RWPE2 (cell line): ENCODE results near the gene XPNPEP1.

Experiments
- ATAC-seq: fragments of 200-7000 bp; cut with Tn5 transposase; 3 replicates; pipeline ENCODE4 v1.9.1; 2021; ENCODE audit warnings: low read depth
- DNase-seq: peaks from one replicate; pipeline ENCODE4 v3.0.0-alpha.2; 2020; ENCODE audit warnings: low spot score
- H3K27ac ChIP-seq: fragments of 450-650 bp; 2 replicates; pipeline ENCODE4 v1.5.1; 2017; ENCODE audit warnings: mild to moderate bottlenecking; ENCODE audit not compliant: poor library complexity, severe bottlenecking
- H3K27me3 ChIP-seq: fragments of 250-450 bp; sonication (Bioruptor Pico); 2 replicates; pipeline ENCODE4 v1.5.1; 2021; ENCODE audit warnings: mild to moderate bottlenecking, moderate library complexity; ENCODE audit not compliant: insufficient read depth, poor library complexity, severe bottlenecking
- H3K36me3 ChIP-seq: fragments of 250-450 bp; sonication (Bioruptor Pico); 2 replicates; pipeline ENCODE4 v1.5.1; 2020; ENCODE audit warnings: low read depth, mild to moderate bottlenecking, moderate library complexity
- H3K4me1 ChIP-seq: fragments of 250-450 bp; sonication (Bioruptor Pico); 2 replicates; pipeline ENCODE4 v1.5.1; 2021; ENCODE audit warnings: mild to moderate bottlenecking, moderate library complexity; ENCODE audit not compliant: insufficient read depth, poor library complexity, severe bottlenecking
- H3K4me3 ChIP-seq: fragments of 250-450 bp; sonication (Bioruptor Pico); 2 replicates; pipeline ENCODE4 v1.5.1; 2021; ENCODE audit warnings: mild to moderate bottlenecking, moderate library complexity; ENCODE audit not compliant: severe bottlenecking
- H3K9me3 ChIP-seq: fragments of 250-450 bp; sonication (Bioruptor Pico); 2 replicates; pipeline ENCODE4 v1.5.1; 2021; ENCODE audit warnings: mild to moderate bottlenecking, moderate library complexity; ENCODE audit not compliant: severe bottlenecking
- TF ChIP-seq, protein P1 (sequence below): fragments of 450-650 bp; IDR thresholded peaks from one replicate; pipeline ENCODE4 v1.5.1; 2017; ENCODE audit warnings: mild to moderate bottlenecking, moderate library complexity; ENCODE audit not compliant: poor library complexity, severe bottlenecking

Gene XPNPEP1

DNA sequence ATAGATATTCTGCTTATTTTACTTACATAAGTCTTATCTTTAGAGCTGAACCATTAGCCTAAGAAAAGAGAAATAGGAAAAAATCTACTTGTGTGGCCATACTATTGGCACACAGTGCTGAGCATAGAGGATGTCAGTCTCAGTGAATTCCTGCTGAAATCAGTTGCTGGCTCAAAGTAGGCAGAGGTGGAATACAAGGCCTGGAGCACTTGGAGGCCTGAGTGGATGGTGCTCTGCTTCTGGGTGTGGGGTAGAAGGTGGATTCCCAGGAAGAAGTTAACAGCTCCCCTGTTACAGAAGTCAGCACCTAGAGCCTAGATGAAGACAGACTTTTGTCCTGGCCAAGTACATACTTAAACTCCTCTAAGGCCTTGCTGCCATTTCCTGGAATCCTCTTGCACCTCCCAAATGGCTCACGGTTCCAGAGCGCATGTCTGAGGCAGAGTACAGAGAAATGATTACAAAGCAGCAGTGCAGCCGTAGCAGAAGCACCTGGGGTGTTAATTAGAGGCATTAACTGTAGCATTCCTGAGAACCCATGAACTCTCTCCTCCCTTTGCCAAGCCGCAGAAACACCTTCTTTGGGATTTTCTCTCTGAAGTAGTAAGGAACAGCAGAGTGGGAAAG lies 18.0 kb upstream of the XPNPEP1 start:
- Histone ChIP-seq H3K27me3 (no peaks in the 10 kb centered on the region), H3K4me3 (no peak overlapping the region), H3K9me3 (no peaks in the 10 kb centered on the region), H3K4me1 (no peaks in the 10 kb centered on the region), H3K27ac (no peak overlapping the region), H3K36me3 (no peaks in the 10 kb centered on the region)
- DNase-seq (no peak), ATAC-seq (no peak)
- TF ChIP-seq, protein P1, sequence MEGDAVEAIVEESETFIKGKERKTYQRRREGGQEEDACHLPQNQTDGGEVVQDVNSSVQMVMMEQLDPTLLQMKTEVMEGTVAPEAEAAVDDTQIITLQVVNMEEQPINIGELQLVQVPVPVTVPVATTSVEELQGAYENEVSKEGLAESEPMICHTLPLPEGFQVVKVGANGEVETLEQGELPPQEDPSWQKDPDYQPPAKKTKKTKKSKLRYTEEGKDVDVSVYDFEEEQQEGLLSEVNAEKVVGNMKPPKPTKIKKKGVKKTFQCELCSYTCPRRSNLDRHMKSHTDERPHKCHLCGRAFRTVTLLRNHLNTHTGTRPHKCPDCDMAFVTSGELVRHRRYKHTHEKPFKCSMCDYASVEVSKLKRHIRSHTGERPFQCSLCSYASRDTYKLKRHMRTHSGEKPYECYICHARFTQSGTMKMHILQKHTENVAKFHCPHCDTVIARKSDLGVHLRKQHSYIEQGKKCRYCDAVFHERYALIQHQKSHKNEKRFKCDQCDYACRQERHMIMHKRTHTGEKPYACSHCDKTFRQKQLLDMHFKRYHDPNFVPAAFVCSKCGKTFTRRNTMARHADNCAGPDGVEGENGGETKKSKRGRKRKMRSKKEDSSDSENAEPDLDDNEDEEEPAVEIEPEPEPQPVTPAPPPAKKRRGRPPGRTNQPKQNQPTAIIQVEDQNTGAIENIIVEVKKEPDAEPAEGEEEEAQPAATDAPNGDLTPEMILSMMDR, result no peak

DNA sequence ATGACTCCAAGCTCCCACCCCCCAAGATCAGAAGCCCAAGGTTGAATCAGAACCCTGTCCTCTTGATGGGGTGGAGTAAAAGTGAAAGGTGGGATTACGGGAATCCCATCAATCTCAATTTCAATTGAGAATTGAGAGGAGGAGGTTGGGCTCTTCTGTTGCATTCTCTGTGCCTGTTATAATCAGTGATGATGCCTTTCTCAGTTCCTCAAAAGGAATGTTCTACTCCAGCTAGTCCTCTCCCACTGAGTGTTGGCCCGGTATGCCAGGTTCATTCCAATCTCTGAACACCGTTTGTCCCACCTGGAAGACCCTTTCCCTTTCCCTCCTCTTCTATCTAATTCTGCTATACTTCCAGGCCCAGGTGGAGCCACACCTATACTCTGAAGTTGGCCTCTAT lies 17.2 kb upstream of the XPNPEP1 start:
- H3K27me3 ChIP-seq, result no peaks in the 10 kb centered on the region
- H3K9me3 ChIP-seq, result no peaks in the 10 kb centered on the region
- ATAC-seq (no peak), DNase-seq (no peak)
- H3K4me1 ChIP-seq, result no peaks in the 10 kb centered on the region
- H3K36me3 ChIP-seq, result no peaks in the 10 kb centered on the region
- H3K27ac ChIP-seq, result no peak overlapping the region
- H3K4me3 ChIP-seq, result no peak overlapping the region
- TF ChIP-seq, protein P1, result no peak

DNA sequence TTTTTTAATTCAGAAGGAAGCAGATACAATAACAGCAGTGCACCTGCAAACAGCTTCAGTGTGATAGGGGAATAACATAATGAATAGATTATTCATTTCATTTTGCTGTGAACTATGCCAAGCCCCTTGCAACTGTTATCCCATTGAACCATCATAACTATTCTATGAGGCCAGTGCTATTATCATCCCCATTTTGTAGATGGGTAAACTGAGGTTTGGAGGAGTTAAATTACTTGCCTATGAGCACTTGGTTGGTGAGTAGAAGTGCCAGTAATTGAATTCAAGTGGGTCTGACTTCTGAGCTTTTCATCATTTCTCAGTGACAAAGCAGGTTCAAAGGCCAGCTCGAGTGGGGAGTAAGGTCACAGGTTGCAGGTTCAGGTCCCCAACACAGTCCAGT lies 16.8 kb upstream of the XPNPEP1 start:
- ATAC-seq, result no peak
- H3K27me3 ChIP-seq, result no peaks in the 10 kb centered on the region
- no peaks in the 10 kb centered on the region for H3K9me3 ChIP-seq
- no peak for DNase-seq
- H3K36me3 ChIP-seq, result no peaks in the 10 kb centered on the region
- H3K4me3 ChIP-seq, result no peak overlapping the region
- H3K4me1 ChIP-seq, result no peaks in the 10 kb centered on the region
- TF ChIP-seq, protein P1, result no peak
- no peak overlapping the region for H3K27ac ChIP-seq

DNA sequence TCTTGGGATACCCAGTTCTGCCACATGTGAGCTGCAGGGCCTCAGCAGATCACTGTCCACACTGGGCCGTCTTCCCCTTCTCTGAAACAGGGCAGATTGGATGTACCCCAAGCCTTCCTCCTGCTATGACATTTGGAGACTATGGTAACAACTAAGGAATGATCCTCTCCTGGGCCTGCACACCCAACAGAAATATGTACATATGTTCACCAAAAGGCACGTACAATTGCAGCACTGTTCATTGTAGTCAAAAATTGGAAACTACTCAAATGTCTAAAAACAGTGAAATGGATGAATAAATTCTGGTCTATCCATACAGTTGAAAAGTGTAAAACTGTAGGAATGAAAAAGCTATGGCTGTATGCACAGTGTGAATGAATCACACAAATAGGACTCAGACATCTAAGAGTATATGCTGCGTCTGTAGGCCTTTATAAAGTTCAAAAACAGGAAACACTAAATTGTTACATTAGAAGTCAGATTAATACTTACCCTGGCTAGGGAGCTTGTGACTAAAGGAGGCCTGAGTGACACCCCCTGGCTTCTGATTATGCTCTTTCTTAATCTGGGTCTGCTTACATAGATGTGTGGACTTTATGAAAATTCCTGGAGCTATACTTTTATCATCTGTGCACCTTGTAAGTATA lies 16.1 kb upstream of the XPNPEP1 start:
- Histone ChIP-seq H3K36me3 (no peaks in the 10 kb centered on the region), H3K4me1 (no peaks in the 10 kb centered on the region), H3K27ac (no peak overlapping the region), H3K27me3 (no peaks in the 10 kb centered on the region), H3K9me3 (no peaks in the 10 kb centered on the region), H3K4me3 (no peak overlapping the region)
- TF ChIP-seq, protein P1, result no peak
- DNase-seq (no peak), ATAC-seq (no peak)

DNA sequence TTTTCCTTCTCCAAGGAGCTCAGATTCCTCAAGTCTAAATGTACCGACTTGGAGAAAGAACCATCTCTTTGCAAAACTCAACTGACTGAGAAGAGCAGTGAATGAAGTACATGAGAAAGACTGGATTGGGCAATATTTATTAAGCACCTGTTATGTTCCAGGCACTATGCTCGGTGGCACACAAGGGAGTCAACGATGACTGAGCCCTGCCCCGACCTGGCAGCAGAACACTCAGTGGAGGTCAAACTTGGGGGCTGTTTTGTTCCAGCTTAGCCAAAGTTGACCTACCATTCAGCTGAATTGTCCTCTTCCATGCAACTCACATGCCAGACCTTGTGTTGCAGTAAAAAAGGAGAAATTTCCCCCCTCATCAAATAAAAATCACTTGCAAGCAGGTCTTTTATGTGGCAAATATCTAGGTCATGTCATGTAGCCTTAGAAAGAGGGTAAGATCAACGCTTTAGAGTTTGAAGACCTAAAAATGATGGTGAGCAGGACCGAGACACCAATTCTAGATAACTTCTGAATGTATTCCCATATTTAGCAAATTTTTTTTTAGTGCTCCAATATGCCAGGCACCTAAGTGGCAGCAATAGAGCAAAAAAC lies 14.3 kb upstream of the XPNPEP1 start:
- ATAC-seq (no peak), DNase-seq (no peak)
- H3K4me1 ChIP-seq, result no peaks in the 10 kb centered on the region
- no peaks in the 10 kb centered on the region for H3K36me3 ChIP-seq
- H3K4me3 ChIP-seq, result no peak overlapping the region
- H3K9me3 ChIP-seq, result no peaks in the 10 kb centered on the region
- H3K27me3 ChIP-seq, result no peaks in the 10 kb centered on the region
- H3K27ac ChIP-seq, result no peak overlapping the region
- TF ChIP-seq, protein P1, result no peak
